Measurements from ENCODE around the gene CNP. TPM values are rescaled to one million over a fixed set of nuclear protein-coding genes. Genes with fewer than 3 reads are reported as not detected.

Gene CNP
- total and polyA plus RNA-seq, 10 of the 15 experiments (the other 5 are each of a cell fraction or from before 2014, with no cell fraction given), result 1.8 to 60.7 (median 31.4) TPM

DNA sequence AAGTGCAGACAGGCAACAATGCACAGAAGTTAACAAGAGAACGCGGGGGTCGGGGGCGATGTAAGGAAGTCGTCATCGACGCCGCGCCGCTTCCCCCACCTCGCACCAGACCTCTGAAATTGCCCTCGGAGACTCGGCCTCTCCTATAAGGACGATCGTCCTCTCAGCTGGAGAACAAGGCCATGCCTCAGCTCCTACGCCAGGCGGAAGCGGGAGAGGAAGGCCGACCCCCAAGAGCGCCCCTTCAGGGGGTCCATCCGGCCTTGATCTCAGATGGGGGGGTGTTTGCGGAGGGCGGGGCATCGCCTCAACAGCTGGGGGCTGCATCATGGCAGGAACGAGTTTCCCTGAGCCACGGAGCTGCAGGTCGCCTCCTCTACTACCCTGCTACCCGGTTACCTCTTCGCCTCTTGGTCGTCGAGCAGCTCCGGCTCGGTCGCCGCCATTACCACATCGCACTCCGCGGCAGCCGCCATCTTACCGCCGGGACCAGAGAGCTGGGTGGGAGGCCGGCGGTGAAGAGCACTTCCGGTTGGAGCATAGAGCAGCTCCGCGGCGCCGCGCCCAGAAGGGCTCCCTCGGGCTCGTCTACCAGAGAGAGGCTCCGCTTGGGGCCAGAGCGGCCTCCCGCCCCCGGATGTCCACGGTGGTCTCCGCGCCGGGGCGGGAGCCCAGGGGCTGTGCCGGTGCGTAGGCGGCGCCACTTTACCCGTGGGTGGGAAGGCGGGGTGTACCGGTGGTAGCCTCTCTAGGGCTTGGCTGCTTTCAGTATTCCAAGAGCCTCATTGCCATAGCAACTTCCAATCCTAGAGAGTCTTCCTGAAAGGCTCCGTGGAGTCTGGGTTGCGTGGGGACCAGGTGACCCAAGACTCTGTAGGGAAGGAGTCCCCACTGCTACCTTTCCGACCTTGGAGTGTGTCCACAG is 50.6 kb downstream of the CNP start, which contains the start of gene DNAJC7:
DNAJC7 (minus strand) TSS at position 499 of the 925 bp plus-strand sequence; CDS start at position 476, 23 bp downstream.
- DNase-seq (ENCODE audit: low read depth, low spot score), result peak; percentile 53
- Histone ChIP-seq H3K36me3 (ENCODE audit: control insufficient read depth in 2 of 2, insufficient read depth in 2 of 2, low read length in 1 of 2) (no peaks in the 10 kb centered on the region; a peak in 1 of 4 replicates), H3K9me3 (replicated peaks; ENCODE audit: control insufficient read depth, insufficient read depth, low read length) (no peaks in the 10 kb centered on the region), H2AFZ (ENCODE audit: control insufficient read depth, low read depth, low read length) (peak within 1 kb of the TSS; percentile 95), H3K9ac (ENCODE audit: control insufficient read depth, insufficient read depth, low read length) (peak within 1 kb of the TSS; percentile 99), H3K79me2 (ENCODE audit: control insufficient read depth, insufficient read depth, low read length) (peaks cover 70% of the 10 kb centered on the region), H3K27me3 (replicated peaks in 1 of 2; ENCODE audit: control insufficient read depth in 2 of 2, insufficient read depth in 2 of 2, low read length in 1 of 2) (no peaks in the 10 kb centered on the region), H3K4me1 (ENCODE audit: control insufficient read depth, insufficient read depth, low read length) (peaks cover 23% of the 10 kb centered on the region), H4K20me1 (ENCODE audit: control insufficient read depth, insufficient read depth) (no peaks in the 10 kb centered on the region), H3K4me3 (peak within 1 kb of the TSS; percentile 85), H3K27ac (ENCODE audit: control insufficient read depth, insufficient read depth) (peak within 1 kb of the TSS; percentile 97), H3K4me2 (ENCODE audit: control insufficient read depth, insufficient read depth) (peak within 1 kb of the TSS; percentile 97)
- ChIA-PET RAD21 (ENCODE audit: unreplicated experiment) (interaction anchor here (0.6 to 6.6 kb wide), 13 partner anchors 9 to 164 kb away, joined by 3 to 53 read pairs (median 5); partner anchors contain the start of genes ACLY, CNP and DHX58), SMC1A (ENCODE audit: uncharacterized antibody, unreplicated experiment) (interaction anchor here (0.7 to 2.5 kb wide), 10 partner anchors 8 to 176 kb away, joined by 3 to 19 read pairs (median 4); partner anchors contain the start of genes CNP and DHX58), CTCF (interaction anchor here (0.6 to 5.6 kb wide), 20 partner anchors 9 to 389 kb away, joined by 3 to 85 read pairs (median 5); partner anchors contain the start of genes ACLY, CNP, DHX58 and KCNH4), POLR2A (interaction anchor here (0.5 to 3.2 kb wide), 18 partner anchors 13 to 164 kb away, joined by 3 to 45 read pairs (median 4); partner anchors contain the start of genes ACLY, CNP, DHX58 and KAT2A)
- FAIRE-seq, result peak; percentile 27
- TSS peak; percentile 80 for BruUV-seq (replicated peaks)
- in situ Hi-C loops (cut with MboI), result loop anchor here (25.0 kb wide), 1 partner anchor 1195 kb away; the partner anchor contains the start of gene TMEM106A
- ATAC-seq, result peak; percentile 91
- intact Hi-C loops (cut with micrococcal nuclease; ENCODE audit: unreplicated experiment), result loop anchor here (2.0 kb wide), 1 partner anchor 50 kb away; the partner anchor contains the start of gene CNP
- 1% methylated on average over 68 of the region's 70 CpGs for WGBS (ENCODE audit: insufficient coverage, insufficient replicate concordance, low lambda C conversion rate, missing lambda C conversion rate)
- TF ChIP-seq FOXK2 (IDR thresholded peaks at IDR 0.05), result no peak
- peak; percentile 31 for TF ChIP-seq KLF5 (IDR thresholded peaks at IDR 0.05; ENCODE audit: partially characterized antibody)
- no peak for TF ChIP-seq KAT2A (conservative IDR thresholded peaks at IDR 0.05; ENCODE audit: control insufficient read depth, low read depth, low read length)
- TF ChIP-seq, protein P1, sequence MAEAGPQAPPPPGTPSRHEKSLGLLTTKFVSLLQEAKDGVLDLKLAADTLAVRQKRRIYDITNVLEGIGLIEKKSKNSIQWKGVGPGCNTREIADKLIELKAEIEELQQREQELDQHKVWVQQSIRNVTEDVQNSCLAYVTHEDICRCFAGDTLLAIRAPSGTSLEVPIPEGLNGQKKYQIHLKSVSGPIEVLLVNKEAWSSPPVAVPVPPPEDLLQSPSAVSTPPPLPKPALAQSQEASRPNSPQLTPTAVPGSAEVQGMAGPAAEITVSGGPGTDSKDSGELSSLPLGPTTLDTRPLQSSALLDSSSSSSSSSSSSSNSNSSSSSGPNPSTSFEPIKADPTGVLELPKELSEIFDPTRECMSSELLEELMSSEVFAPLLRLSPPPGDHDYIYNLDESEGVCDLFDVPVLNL (IDR thresholded peaks at IDR 0.05; ENCODE audit: low read depth, low read length), result 0 out of 2 replicates have a peak, but pooled peaks have one; percentile 15
- TF ChIP-seq POLR2AphosphoS5 (IDR thresholded peaks at IDR 0.05; ENCODE audit: low read length), result peak; percentile 96
- peak; percentile 65 for TF ChIP-seq SIN3A (IDR thresholded peaks at IDR 0.05; ENCODE audit: low read depth, low read length)
- no peak for TF ChIP-seq EZH2 (IDR thresholded peaks at IDR 0.05; ENCODE audit: borderline replicate concordance, control insufficient read depth, low read depth, low read length)
- TF ChIP-seq NR2F1 (conservative IDR thresholded peaks at IDR 0.05), result 0 out of 2 replicates have a peak, but pooled peaks have one; percentile 7
- TF ChIP-seq ZNF24 (IDR thresholded peaks at IDR 0.05), result 0 out of 2 replicates have a peak, but pooled peaks have one; percentile 6
- TF ChIP-seq, protein P2, sequence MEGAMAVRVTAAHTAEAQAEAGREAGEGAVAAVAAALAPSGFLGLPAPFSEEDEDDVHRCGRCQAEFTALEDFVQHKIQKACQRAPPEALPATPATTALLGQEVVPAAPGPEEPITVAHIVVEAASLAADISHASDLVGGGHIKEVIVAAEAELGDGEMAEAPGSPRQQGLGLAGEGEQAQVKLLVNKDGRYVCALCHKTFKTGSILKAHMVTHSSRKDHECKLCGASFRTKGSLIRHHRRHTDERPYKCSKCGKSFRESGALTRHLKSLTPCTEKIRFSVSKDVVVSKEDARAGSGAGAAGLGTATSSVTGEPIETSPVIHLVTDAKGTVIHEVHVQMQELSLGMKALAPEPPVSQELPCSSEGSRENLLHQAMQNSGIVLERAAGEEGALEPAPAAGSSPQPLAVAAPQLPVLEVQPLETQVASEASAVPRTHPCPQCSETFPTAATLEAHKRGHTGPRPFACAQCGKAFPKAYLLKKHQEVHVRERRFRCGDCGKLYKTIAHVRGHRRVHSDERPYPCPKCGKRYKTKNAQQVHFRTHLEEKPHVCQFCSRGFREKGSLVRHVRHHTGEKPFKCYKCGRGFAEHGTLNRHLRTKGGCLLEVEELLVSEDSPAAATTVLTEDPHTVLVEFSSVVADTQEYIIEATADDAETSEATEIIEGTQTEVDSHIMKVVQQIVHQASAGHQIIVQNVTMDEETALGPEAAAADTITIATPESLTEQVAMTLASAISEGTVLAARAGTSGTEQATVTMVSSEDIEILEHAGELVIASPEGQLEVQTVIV (IDR thresholded peaks at IDR 0.05; ENCODE audit: borderline replicate concordance, partially characterized antibody), result peak; percentile 31
- TF ChIP-seq MEF2B (IDR thresholded peaks at IDR 0.05; ENCODE audit: partially characterized antibody, poor library complexity, severe bottlenecking), result peak; percentile 37
- peak; percentile 98 for TF ChIP-seq POLR2A (IDR thresholded peaks at IDR 0.05; ENCODE audit: low read depth, low read length)
- no peak for TF ChIP-seq NFYB (IDR thresholded peaks at IDR 0.05; ENCODE audit: insufficient read depth, low read depth, low read length)
- peak; percentile 99 for TF ChIP-seq YY1 (IDR thresholded peaks at IDR 0.05; ENCODE audit: low read depth, low read length)
- TF ChIP-seq ZNF207 (IDR thresholded peaks at IDR 0.05; ENCODE audit: borderline replicate concordance), result peak; percentile 89; the same call in 1 of the 2 replicates
- TF ChIP-seq WRNIP1 (IDR thresholded peaks at IDR 0.05; ENCODE audit: borderline replicate concordance, low read depth, low read length), result 0 out of 2 replicates have a peak, but pooled peaks have one; percentile 6
- TF ChIP-seq ZNF384 (IDR thresholded peaks at IDR 0.05; ENCODE audit: borderline replicate concordance, low read depth, low read length), result no peak
